Esophagus squamous epithelium (tissue), 4 donors: ENCODE data around the gene CENPP.

Source experiments
- POLR2A ChIP-seq, 4 donors: fragments of 450-650 bp; IDR thresholded peaks; one replicate each; pipeline ENCODE4 v1.6.1; 2017; ENCODE audit warnings: antibody characterized with exemption in 4 of 4, mild to moderate bottlenecking in 4 of 4, moderate library complexity in 3 of 4
- TF ChIP-seq, protein P1 (sequence below), 6 experiments: fragments of 450-650 bp in 4 of 6; fragments of 200-600 bp in 2 of 6; sonication (generic) in 2 of 6; IDR thresholded peaks; one replicate each; pipeline ENCODE4 v1.5.1; 2016 to 2019; ENCODE audit warnings: antibody characterized with exemption in 6 of 6, mild to moderate bottlenecking in 4 of 6, moderate library complexity in 4 of 6

GRCh38 chr9:92616655-92617111 lies 290.9 kb downstream of the CENPP start:
- TF ChIP-seq POLR2A (IDR thresholded peaks at IDR 0.05): no peak
- TF ChIP-seq, protein P1, sequence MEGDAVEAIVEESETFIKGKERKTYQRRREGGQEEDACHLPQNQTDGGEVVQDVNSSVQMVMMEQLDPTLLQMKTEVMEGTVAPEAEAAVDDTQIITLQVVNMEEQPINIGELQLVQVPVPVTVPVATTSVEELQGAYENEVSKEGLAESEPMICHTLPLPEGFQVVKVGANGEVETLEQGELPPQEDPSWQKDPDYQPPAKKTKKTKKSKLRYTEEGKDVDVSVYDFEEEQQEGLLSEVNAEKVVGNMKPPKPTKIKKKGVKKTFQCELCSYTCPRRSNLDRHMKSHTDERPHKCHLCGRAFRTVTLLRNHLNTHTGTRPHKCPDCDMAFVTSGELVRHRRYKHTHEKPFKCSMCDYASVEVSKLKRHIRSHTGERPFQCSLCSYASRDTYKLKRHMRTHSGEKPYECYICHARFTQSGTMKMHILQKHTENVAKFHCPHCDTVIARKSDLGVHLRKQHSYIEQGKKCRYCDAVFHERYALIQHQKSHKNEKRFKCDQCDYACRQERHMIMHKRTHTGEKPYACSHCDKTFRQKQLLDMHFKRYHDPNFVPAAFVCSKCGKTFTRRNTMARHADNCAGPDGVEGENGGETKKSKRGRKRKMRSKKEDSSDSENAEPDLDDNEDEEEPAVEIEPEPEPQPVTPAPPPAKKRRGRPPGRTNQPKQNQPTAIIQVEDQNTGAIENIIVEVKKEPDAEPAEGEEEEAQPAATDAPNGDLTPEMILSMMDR (IDR thresholded peaks at IDR 0.05): no peak
